Naive thymus-derived CD4-positive, alpha-beta T cell (primary cell): Measurements from ENCODE around the gene MGAT5B. TPM values are rescaled to one million over a fixed set of nuclear protein-coding genes. Genes with fewer than 3 reads are reported as not detected.

Experiments used
- ATAC-seq: fragments of 150-1000 bp; cut with Tn5 transposase; 2 replicates; pipeline ENCODE4 v1.10.0; 2021; ENCODE audit warnings: mild to moderate bottlenecking, moderate library complexity
- CTCF ChIA-PET: fragments of 350-600 bp; sonication (Branson Sonifier 250); formaldehyde crosslinking; loops from one replicate; lab custom pipeline; 2021; ENCODE audit warnings: antibody characterized with exemption; lab: Charles Lee
- POLR2A ChIA-PET: fragments of 350-600 bp; sonication (Branson Sonifier 250); formaldehyde crosslinking; loops from one replicate; lab custom pipeline; 2021; ENCODE audit warnings: antibody characterized with exemption, inconsistent platforms; lab: Charles Lee
- DNase-seq, 9 donors: peaks; one replicate each; pipeline versions ENCODE4 v3.0.0 to v3.0.0-alpha.2; 2020 to 2022; ENCODE audit warnings: mixed read lengths in 1 of 9
- H3K27ac ChIP-seq: one replicate; pipeline ENCODE4 v1.7.0; 2013; ENCODE audit warnings: mild to moderate bottlenecking, low read depth, low read length, moderate library complexity
- H3K27me3 ChIP-seq, 2 donors: one replicate each; pipeline ENCODE4 v1.7.0; 2013; ENCODE audit warnings: low read length in 2 of 2, mild to moderate bottlenecking in 2 of 2, moderate library complexity in 2 of 2; ENCODE audit not compliant: control insufficient read depth in 2 of 2, insufficient read depth in 2 of 2
- H3K36me3 ChIP-seq, 3 experiments: 1 replicate in 2 of 3; 2 replicates in 1 of 3; pipeline ENCODE4 v1.7.0; 2013; ENCODE audit warnings: low read length in 3 of 3, mild to moderate bottlenecking in 3 of 3, moderate library complexity in 1 of 3; ENCODE audit not compliant: insufficient read depth in 3 of 3, control insufficient read depth in 2 of 3
- H3K4me1 ChIP-seq, 2 donors: one replicate each; pipeline ENCODE4 v1.7.0; 2013; ENCODE audit warnings: low read length in 2 of 2, mild to moderate bottlenecking in 2 of 2, moderate library complexity in 1 of 2; ENCODE audit not compliant: control insufficient read depth in 2 of 2, insufficient read depth in 2 of 2
- H3K4me3 ChIP-seq: 2 replicates; pipeline ENCODE4 v1.7.0; 2013; ENCODE audit warnings: mild to moderate bottlenecking, low read length
- H3K9me3 ChIP-seq, 3 experiments: 1 replicate in 2 of 3; 2 replicates in 1 of 3; pipeline ENCODE4 v1.7.0; 2013; ENCODE audit warnings: low read length in 3 of 3; ENCODE audit not compliant: control insufficient read depth in 2 of 3
- H3K27ac Mint-ChIP-seq, 9 donors: one replicate each; pipeline ENCODE4 v1.8.0; 2020 to 2022; ENCODE audit warnings: mixed read lengths in 9 of 9, mild to moderate bottlenecking in 8 of 9, moderate library complexity in 5 of 9, inconsistent platforms in 2 of 9
- H3K27me3 Mint-ChIP-seq, 5 donors: one replicate each; pipeline ENCODE4 v1.8.0; 2021 to 2022; ENCODE audit warnings: mixed read lengths in 5 of 5, mild to moderate bottlenecking in 1 of 5
- H3K36me3 Mint-ChIP-seq, 5 donors: one replicate each; pipeline ENCODE4 v1.8.0; 2020 to 2022; ENCODE audit warnings: mixed read lengths in 5 of 5, mild to moderate bottlenecking in 3 of 5, inconsistent platforms in 1 of 5
- H3K4me1 Mint-ChIP-seq, 7 donors: one replicate each; pipeline ENCODE4 v1.8.0; 2020 to 2022; ENCODE audit warnings: mixed read lengths in 7 of 7, mild to moderate bottlenecking in 3 of 7, inconsistent platforms in 1 of 7
- H3K4me3 Mint-ChIP-seq, 10 donors: one replicate each; pipeline ENCODE4 v1.8.0; 2020 to 2022; ENCODE audit warnings: mild to moderate bottlenecking in 10 of 10, mixed read lengths in 10 of 10, moderate library complexity in 6 of 10, inconsistent platforms in 2 of 10
- H3K9me3 Mint-ChIP-seq, 11 donors: one replicate each; pipeline ENCODE4 v1.8.0; 2020 to 2022; ENCODE audit warnings: mixed read lengths in 11 of 11, mild to moderate bottlenecking in 4 of 11, inconsistent platforms in 1 of 11, moderate library complexity in 1 of 11
- intact Hi-C, 2 donors: fragments of 100-400 bp; cut with micrococcal nuclease; formaldehyde crosslinking; loops; one replicate each; pipeline ENCODE4 v1.15.1; 2023
- polyA plus RNA-seq, 2 donors: library from polyadenylated mRNA; unstranded; fragments of 300-500 nt; fragmentation: Illumina TruSeq; gene quantifications; one replicate each; pipeline ENCODE4 v1.2.3, GENCODE V29; 2021
- total RNA-seq, 6 experiments: library from RNA in 5 of 6; stranded (reverse) in 5 of 6; gene quantifications; 1 replicate in 5 of 6; 2 replicates in 1 of 6; pipeline ENCODE4 v1.2.3 and lab custom pipeline; 2021 to 2026

Gene MGAT5B
- total and polyA plus RNA-seq, 7 experiments from 2014 or later = 0.12 to 3.7 (median 1.5) TPM; not detected in 1

DNA sequence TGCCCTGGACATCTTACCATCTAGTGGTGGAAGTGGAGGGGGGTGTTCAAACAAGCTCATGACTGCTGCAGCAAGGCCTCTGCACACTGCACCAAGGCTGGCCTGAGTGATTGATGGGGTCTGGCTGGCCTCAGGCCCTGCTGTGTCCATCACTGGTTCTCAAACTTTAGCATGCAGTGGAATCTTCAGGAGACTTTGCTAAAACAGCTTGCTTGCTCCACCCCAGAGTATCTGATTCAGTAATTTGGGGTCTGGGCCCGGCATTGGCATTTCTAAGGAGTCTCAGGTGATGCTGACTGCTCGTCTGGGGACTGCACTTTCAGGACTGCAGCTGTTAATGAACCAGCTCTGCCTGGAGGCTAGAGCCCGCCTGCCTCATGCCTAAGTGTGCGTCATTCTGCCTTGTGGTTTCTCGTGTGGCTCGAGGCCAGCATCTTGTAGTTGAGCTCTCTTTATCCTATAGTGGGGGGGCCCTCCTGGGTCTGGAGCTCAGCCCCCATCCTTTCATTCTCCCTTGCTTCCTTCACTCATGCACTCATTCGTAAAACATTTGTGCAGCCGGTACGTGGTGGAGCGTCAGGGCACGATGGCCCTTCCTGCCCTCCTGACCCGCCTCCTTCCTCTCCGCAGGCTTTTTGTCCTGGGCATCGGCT, 4.1 kb downstream of the MGAT5B start:
- Histone ChIP-seq H3K27me3 (peaks cover 4 to 5% of the 10 kb centered on the region in 2 donors), H3K9me3 (no peaks in the 10 kb centered on the region), H3K27ac (no peak overlapping the region), H3K4me1 (peaks cover 5 to 13% of the 10 kb centered on the region in 2 donors), H3K36me3 (no peaks in the 10 kb centered on the region), H3K4me3 (no peak overlapping the region)
- Mint-ChIP-seq H3K27me3 (peaks cover 6 to 27% (median 12%) of the 10 kb centered on the region in 5 donors), H3K36me3 (peaks cover 0 to 14% (median 8%) of the 10 kb centered on the region in 5 donors), H3K4me3 (peak overlapping the region in 1 of 10 donors; percentile 26), H3K4me1 (peaks cover 4 to 13% (median 9%) of the 10 kb centered on the region in 7 donors), H3K9me3 (peaks cover 0 to 12% (median 5%) of the 10 kb centered on the region in 11 donors), H3K27ac (peak overlapping the region in 1 of 9 donors; percentile 55)
- ChIA-PET POLR2A (no interaction called here), CTCF (interaction anchor here (6.7 kb wide), 1 partner anchor 185 kb away, joined by 73 read pairs; no protein-coding TSS in a partner anchor)
- intact Hi-C loops = no loop called here
- DNase-seq = peak in 1 of 9 donors; percentile 25
- ATAC-seq = no peak

DNA sequence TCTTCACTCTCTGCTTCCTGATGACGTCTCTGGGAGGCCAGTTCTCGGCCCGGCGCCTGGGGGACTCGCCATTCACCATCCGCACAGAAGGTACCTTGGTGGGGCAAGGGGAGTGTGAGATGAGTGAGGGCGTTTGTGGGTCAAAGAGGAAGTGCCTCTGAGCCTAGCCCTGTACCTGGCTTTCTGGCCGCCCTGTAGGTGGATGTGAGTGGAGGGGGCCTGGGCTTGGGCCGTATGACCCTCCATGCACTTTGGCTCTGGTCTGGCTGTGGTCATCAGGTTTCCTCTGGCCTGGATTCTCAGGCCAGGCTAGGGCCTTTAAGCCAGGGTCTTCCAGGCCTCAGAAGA, 4.6 kb downstream of the MGAT5B start:
- H3K4me3 Mint-ChIP-seq = no peak overlapping the region
- peaks cover 0 to 14% (median 8%) of the 10 kb centered on the region in 5 donors for H3K36me3 Mint-ChIP-seq
- H3K36me3 ChIP-seq = no peaks in the 10 kb centered on the region
- ChIA-PET POLR2A (no interaction called here), CTCF (interaction anchor here (6.7 kb wide), 1 partner anchor 184 kb away, joined by 73 read pairs; no protein-coding TSS in a partner anchor)
- no peak overlapping the region for H3K27ac Mint-ChIP-seq
- peaks cover 1 to 25% (median 7%) of the 10 kb centered on the region in 5 donors for H3K27me3 Mint-ChIP-seq
- H3K4me3 ChIP-seq = no peak overlapping the region
- H3K9me3 ChIP-seq = no peaks in the 10 kb centered on the region
- peaks cover 0 to 12% (median 5%) of the 10 kb centered on the region in 11 donors for H3K9me3 Mint-ChIP-seq
- peaks cover under 1 to 8% (median 6%) of the 10 kb centered on the region in 7 donors for H3K4me1 Mint-ChIP-seq
- no peak for DNase-seq
- intact Hi-C loops = no loop called here
- no peak overlapping the region for H3K27ac ChIP-seq
- ATAC-seq = no peak
- peaks cover 5 to 11% of the 10 kb centered on the region in 2 donors for H3K4me1 ChIP-seq
- H3K27me3 ChIP-seq = peaks cover under 1 to 5% of the 10 kb centered on the region in 2 donors

DNA sequence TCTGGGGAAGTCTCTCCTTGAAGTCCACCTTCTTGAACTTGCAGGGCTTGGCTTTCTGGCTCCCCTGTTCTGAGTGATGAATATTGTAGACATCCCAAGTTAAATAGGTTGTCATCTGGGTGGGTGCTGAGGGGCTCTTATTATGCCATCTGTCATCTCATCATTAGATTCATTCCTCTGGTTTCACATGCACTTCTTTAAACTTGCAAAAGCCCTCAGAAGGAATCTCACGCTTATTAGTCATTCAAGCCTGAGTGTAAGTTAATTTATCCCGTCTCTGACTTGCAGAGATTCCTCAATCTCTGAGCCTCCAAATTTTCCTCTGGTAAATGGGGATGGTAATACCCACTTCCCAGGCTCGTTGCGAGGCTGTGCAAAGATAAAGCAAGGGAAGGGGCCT, 5.7 kb downstream of the MGAT5B start:
- no peak overlapping the region for H3K4me3 Mint-ChIP-seq
- Histone ChIP-seq H3K4me1 (peaks cover 5 to 7% of the 10 kb centered on the region in 2 donors), H3K36me3 (no peaks in the 10 kb centered on the region), H3K4me3 (no peak overlapping the region), H3K27me3 (peaks cover 0 to 5% of the 10 kb centered on the region in 2 donors), H3K9me3 (no peaks in the 10 kb centered on the region), H3K27ac (no peak overlapping the region)
- H3K27ac Mint-ChIP-seq = no peak overlapping the region
- peaks cover 0 to 6% (median 4%) of the 10 kb centered on the region in 7 donors for H3K4me1 Mint-ChIP-seq
- H3K27me3 Mint-ChIP-seq = peaks cover 0 to 23% (median 6%) of the 10 kb centered on the region in 5 donors
- ATAC-seq = no peak
- peaks cover 0 to 14% (median 8%) of the 10 kb centered on the region in 5 donors for H3K36me3 Mint-ChIP-seq
- CTCF ChIA-PET = no interaction called here
- DNase-seq = no peak
- POLR2A ChIA-PET = no interaction called here
- intact Hi-C loops = no loop called here
- H3K9me3 Mint-ChIP-seq = peaks cover 0 to 12% (median 5%) of the 10 kb centered on the region in 11 donors

DNA sequence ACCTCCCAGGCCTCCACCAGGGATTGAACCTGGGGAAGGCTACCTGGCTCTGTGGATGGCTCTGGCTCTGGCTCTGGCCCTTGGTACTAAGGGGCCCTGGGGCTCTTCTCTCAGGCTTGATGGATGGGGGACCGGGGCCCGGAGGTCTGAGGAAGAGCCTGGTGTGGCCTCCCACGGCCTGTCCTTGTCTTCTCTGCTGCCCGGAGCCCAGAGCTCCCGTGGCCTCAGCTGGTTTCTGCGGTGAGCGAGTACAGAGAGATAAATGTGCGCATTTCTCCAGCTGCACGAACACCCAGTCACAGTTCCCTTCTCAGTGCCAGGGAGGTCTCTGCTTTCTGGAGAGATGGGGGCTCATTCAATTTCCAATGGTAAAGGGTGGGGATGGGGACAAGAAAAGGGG, 9.2 kb downstream of the MGAT5B start:
- no peak overlapping the region for H3K27ac Mint-ChIP-seq
- Histone ChIP-seq H3K27me3 (no peaks in the 10 kb centered on the region), H3K9me3 (no peaks in the 10 kb centered on the region), H3K36me3 (no peaks in the 10 kb centered on the region), H3K4me1 (no peaks in the 10 kb centered on the region), H3K4me3 (no peak overlapping the region), H3K27ac (no peak overlapping the region)
- H3K36me3 Mint-ChIP-seq = peaks cover 0 to 14% (median 8%) of the 10 kb centered on the region in 5 donors
- ChIA-PET CTCF (no interaction called here), POLR2A (no interaction called here)
- H3K27me3 Mint-ChIP-seq = peaks cover 0 to 10% (median 0%) of the 10 kb centered on the region in 5 donors
- H3K4me1 Mint-ChIP-seq = peaks cover 0 to 3% (median 0%) of the 10 kb centered on the region in 7 donors
- peaks cover 0 to 12% (median 5%) of the 10 kb centered on the region in 11 donors for H3K9me3 Mint-ChIP-seq
- DNase-seq (no peak), ATAC-seq (no peak)
- no peak overlapping the region for H3K4me3 Mint-ChIP-seq
- intact Hi-C loops = no loop called here

DNA sequence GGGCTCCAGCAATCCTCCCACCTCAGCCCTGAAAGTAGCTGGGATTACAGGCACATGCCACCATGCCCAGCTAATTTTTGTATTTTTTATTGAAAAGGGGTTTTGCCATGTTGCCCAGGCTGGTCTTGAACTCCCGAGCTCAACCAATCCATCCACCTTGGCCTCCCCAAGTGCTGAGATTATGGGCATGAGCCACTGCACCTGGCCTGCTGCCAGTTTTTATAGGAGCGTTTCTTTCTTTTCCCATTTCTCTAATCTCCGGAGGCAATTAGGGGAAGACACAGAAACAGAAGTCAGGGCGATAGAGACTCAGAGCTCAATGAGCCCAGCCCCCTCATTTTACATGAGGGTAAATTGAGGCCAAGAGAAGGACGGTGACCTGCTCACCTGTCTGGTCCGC, 10.4 kb downstream of the MGAT5B start:
- no peaks in the 10 kb centered on the region for H3K4me1 Mint-ChIP-seq
- DNase-seq (no peak), ATAC-seq (no peak)
- ChIA-PET CTCF (no interaction called here), POLR2A (no interaction called here)
- no peaks in the 10 kb centered on the region for H3K36me3 ChIP-seq
- H3K27ac ChIP-seq = no peak overlapping the region
- intact Hi-C loops = no loop called here
- no peak overlapping the region for H3K27ac Mint-ChIP-seq
- H3K9me3 ChIP-seq = no peaks in the 10 kb centered on the region
- H3K9me3 Mint-ChIP-seq = peaks cover 0 to 12% (median 5%) of the 10 kb centered on the region in 11 donors
- no peaks in the 10 kb centered on the region for H3K4me1 ChIP-seq
- no peak overlapping the region for H3K4me3 Mint-ChIP-seq
- no peaks in the 10 kb centered on the region for H3K27me3 ChIP-seq
- peaks cover 0 to 14% (median 8%) of the 10 kb centered on the region in 5 donors for H3K36me3 Mint-ChIP-seq
- peaks cover 0 to 8% (median 0%) of the 10 kb centered on the region in 5 donors for H3K27me3 Mint-ChIP-seq
- no peak overlapping the region for H3K4me3 ChIP-seq

DNA sequence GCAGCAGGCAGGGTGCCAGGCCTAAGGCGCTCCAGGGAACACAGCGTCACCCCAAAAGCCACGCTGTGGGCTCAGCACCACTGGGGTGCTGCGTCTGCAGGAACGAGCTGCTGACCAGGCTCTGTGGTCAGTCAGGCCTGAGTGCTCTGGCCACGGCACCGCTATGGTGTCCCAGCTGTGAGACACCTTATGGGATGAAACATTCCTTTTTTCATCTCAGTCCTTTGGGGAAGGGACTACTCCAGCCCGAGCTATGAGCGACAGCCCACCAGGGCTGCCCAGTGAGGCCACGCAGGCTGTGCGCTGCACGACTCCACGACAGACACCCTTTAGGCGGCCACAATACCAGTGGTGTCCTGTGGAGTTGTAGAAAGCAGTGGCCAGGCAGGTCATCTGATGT, 11.1 kb downstream of the MGAT5B start:
- H3K4me1 ChIP-seq = no peaks in the 10 kb centered on the region
- H3K4me3 ChIP-seq = no peak overlapping the region
- intact Hi-C loops = no loop called here
- H3K9me3 ChIP-seq = no peaks in the 10 kb centered on the region
- peaks cover 0 to 8% (median 0%) of the 10 kb centered on the region in 5 donors for H3K27me3 Mint-ChIP-seq
- ChIA-PET POLR2A (no interaction called here), CTCF (interaction anchor here (1.5 kb wide), 1 partner anchor 11 kb away, joined by 4 read pairs; the partner anchor contains the start of gene MGAT5B)
- no peak overlapping the region for H3K27ac Mint-ChIP-seq
- ATAC-seq (no peak), DNase-seq (no peak)
- H3K4me1 Mint-ChIP-seq = no peaks in the 10 kb centered on the region
- no peaks in the 10 kb centered on the region for H3K36me3 ChIP-seq
- H3K36me3 Mint-ChIP-seq = peaks cover 0 to 10% (median 8%) of the 10 kb centered on the region in 5 donors
- no peak overlapping the region for H3K4me3 Mint-ChIP-seq
- H3K27ac ChIP-seq = no peak overlapping the region
- peaks cover 0 to 9% (median 5%) of the 10 kb centered on the region in 11 donors for H3K9me3 Mint-ChIP-seq
- no peaks in the 10 kb centered on the region for H3K27me3 ChIP-seq
